ENCODE results near the gene CFAP97D2.

- TF ChIP-seq, protein P1, sequence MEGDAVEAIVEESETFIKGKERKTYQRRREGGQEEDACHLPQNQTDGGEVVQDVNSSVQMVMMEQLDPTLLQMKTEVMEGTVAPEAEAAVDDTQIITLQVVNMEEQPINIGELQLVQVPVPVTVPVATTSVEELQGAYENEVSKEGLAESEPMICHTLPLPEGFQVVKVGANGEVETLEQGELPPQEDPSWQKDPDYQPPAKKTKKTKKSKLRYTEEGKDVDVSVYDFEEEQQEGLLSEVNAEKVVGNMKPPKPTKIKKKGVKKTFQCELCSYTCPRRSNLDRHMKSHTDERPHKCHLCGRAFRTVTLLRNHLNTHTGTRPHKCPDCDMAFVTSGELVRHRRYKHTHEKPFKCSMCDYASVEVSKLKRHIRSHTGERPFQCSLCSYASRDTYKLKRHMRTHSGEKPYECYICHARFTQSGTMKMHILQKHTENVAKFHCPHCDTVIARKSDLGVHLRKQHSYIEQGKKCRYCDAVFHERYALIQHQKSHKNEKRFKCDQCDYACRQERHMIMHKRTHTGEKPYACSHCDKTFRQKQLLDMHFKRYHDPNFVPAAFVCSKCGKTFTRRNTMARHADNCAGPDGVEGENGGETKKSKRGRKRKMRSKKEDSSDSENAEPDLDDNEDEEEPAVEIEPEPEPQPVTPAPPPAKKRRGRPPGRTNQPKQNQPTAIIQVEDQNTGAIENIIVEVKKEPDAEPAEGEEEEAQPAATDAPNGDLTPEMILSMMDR (optimal IDR thresholded peaks at IDR 0.05 in 1 of 3, IDR thresholded peaks at IDR 0.05 in 1 of 3, conservative IDR thresholded peaks at IDR 0.05 in 1 of 3; ENCODE audit: extremely low read depth in 1 of 3, insufficient read depth in 2 of 3, low read length in 3 of 3) = no peak
- no peak for TF ChIP-seq EZH2 (IDR thresholded peaks at IDR 0.05; ENCODE audit: low read length)
These were observed 32.9 kb upstream of the CFAP97D2 start for GRCh38 chr13:114146173-114146572.

All from keratinocyte (primary cell).